GM18517 (cell line): ENCODE results near the gene B3GALT6.
"Not testable (repeated sequence)": the region's sequence is repeated elsewhere in the genome, so short reads cannot be mapped to it uniquely, and the experiment has no call there.

Experiments
- ATAC-seq: cut with Tn5 transposase; IDR thresholded peaks from one replicate; pipeline ENCODE4 v1.9.1; 2021; ENCODE audit warnings: mild to moderate bottlenecking, moderate library complexity; ENCODE audit not compliant: unreplicated experiment

B3GALT6 gene

GRCh38 chr1:1232208-1232795, at the start of gene B3GALT6:
Gene B3GALT6, plus strand, starts transcription at chr1:1232237. Its CDS starts 42 bp downstream, at chr1:1232279.
- ATAC-seq, result no peak

GRCh38 chr1:1182491-1183220, 49.4 kb upstream of the B3GALT6 start:
- ATAC-seq, result no peak

GRCh38 chr1:1183221-1183747, 48.8 kb upstream of the B3GALT6 start:
- no peak for ATAC-seq

GRCh38 chr1:1183833-1184775, 47.9 kb upstream of the B3GALT6 start:
- no peak for ATAC-seq

GRCh38 chr1:1185101-1185765, 46.8 kb upstream of the B3GALT6 start:
- ATAC-seq, result no peak

GRCh38 chr1:1187938-1188337, 44.1 kb upstream of the B3GALT6 start:
- ATAC-seq, result no peak

GRCh38 chr1:1189111-1189510, 42.9 kb upstream of the B3GALT6 start:
- ATAC-seq, result no peak

- ATAC-seq, result no peak
Observed at GRCh38 chr1:1191734-1192133, 40.3 kb upstream of the B3GALT6 start.

- no peak for ATAC-seq
Observed at GRCh38 chr1:1194723-1195122, 37.3 kb upstream of the B3GALT6 start.

- not testable (repeated sequence) for ATAC-seq
Observed at GRCh38 chr1:1195726-1196125, 36.3 kb upstream of the B3GALT6 start.

GRCh38 chr1:1196431-1197187, 35.4 kb upstream of the B3GALT6 start:
- no peak for ATAC-seq

GRCh38 chr1:1197188-1197500, 34.9 kb upstream of the B3GALT6 start:
- no peak for ATAC-seq

- ATAC-seq, result no peak
Observed at GRCh38 chr1:1197551-1198422, 34.2 kb upstream of the B3GALT6 start.

- no peak for ATAC-seq
Observed at GRCh38 chr1:1198423-1199140, 33.5 kb upstream of the B3GALT6 start.

GRCh38 chr1:1199141-1199960, 32.7 kb upstream of the B3GALT6 start:
- ATAC-seq, result no peak

- no peak for ATAC-seq
Observed at GRCh38 chr1:1199961-1200875, 31.8 kb upstream of the B3GALT6 start.
